Spleen (tissue), 11 donors: ENCODE measurements around the gene KCNS1. TPM values are rescaled to one million over a fixed set of nuclear protein-coding genes. Genes with fewer than 3 reads are reported as not detected.

Source experiments
- DNase-seq: peaks from one replicate; pipeline ENCODE4 v3.0.0-alpha.2; 2020
- H3K27ac ChIP-seq, 8 donors: fragments of 200-600 bp; sonication (generic) in 7 of 8; 1 replicate in 4 of 8; 2 replicates in 4 of 8; pipeline versions ENCODE4 v1.5.0 to v1.8.0; 2016 to 2021; ENCODE audit warnings: inconsistent platforms in 4 of 8, mild to moderate bottlenecking in 4 of 8, moderate library complexity in 1 of 8
- H3K27me3 ChIP-seq, 7 donors: fragments of 200-600 bp; sonication (generic) in 6 of 7; replicated peaks in 1 of 7; 1 replicate in 4 of 7; 2 replicates in 3 of 7; pipeline versions ENCODE4 v1.5.0 to v1.8.0; 2016 to 2021; ENCODE audit warnings: inconsistent platforms in 3 of 7, mild to moderate bottlenecking in 1 of 7
- H3K36me3 ChIP-seq, 6 donors: fragments of 200-600 bp; sonication (generic) in 5 of 6; 1 replicate in 4 of 6; 2 replicates in 2 of 6; pipeline versions ENCODE4 v1.5.0 to v1.8.0; 2016 to 2021; ENCODE audit warnings: inconsistent platforms in 2 of 6
- H3K4me1 ChIP-seq, 6 donors: fragments of 200-600 bp; sonication (generic) in 5 of 6; 1 replicate in 3 of 6; 2 replicates in 3 of 6; pipeline versions ENCODE4 v1.5.0 to v1.8.0; 2016 to 2021; ENCODE audit warnings: inconsistent platforms in 3 of 6
- H3K4me3 ChIP-seq, 8 donors: fragments of 200-600 bp; sonication (generic) in 7 of 8; 1 replicate in 4 of 8; 2 replicates in 4 of 8; pipeline versions ENCODE4 v1.5.0 to v1.8.0; 2016 to 2021; ENCODE audit warnings: inconsistent platforms in 4 of 8, mild to moderate bottlenecking in 4 of 8, moderate library complexity in 2 of 8
- H3K9me3 ChIP-seq, 8 donors: fragments of 200-600 bp; sonication (generic) in 7 of 8; 1 replicate in 4 of 8; 2 replicates in 4 of 8; pipeline versions ENCODE4 v1.5.0 to v1.8.0; 2016 to 2021; ENCODE audit warnings: inconsistent platforms in 4 of 8
- CTCF ChIP-seq, 11 experiments: fragments of 200-600 bp in 7 of 11; fragments of 450-650 bp in 4 of 11; sonication (generic) in 4 of 11; IDR thresholded peaks in 8 of 11; conservative IDR thresholded peaks in 3 of 11; 1 replicate in 7 of 11; 2 replicates in 4 of 11; pipeline versions ENCODE4 v1.4.0 to v1.8.0; 2016 to 2021; ENCODE audit warnings: antibody characterized with exemption in 11 of 11, inconsistent platforms in 4 of 11, mild to moderate bottlenecking in 1 of 11
- POLR2A ChIP-seq, 3 donors: fragments of 450-650 bp; IDR thresholded peaks; one replicate each; pipeline ENCODE4 v1.5.1; 2017; ENCODE audit warnings: antibody characterized with exemption in 3 of 3, mild to moderate bottlenecking in 1 of 3
- POLR2AphosphoS5 ChIP-seq, 3 donors: sonication (generic); formaldehyde crosslinking; IDR thresholded peaks; one replicate each; pipeline ENCODE4 v1.5.1; 2017; ENCODE audit warnings: antibody characterized with exemption in 3 of 3
- WGBS, 5 donors: extraction: QIAGEN DNeasy Blood & Tissue Kit in 3 of 5; methylation state at CpG; one replicate each; pipeline versions ENCODE4 v1.1.5 to v1.1.7; 2013 to 2018; 5-methylcytosine and 5-hydroxymethylcytosine counted together
- intact Hi-C: fragments of 100-400 bp; cut with DNase I; formaldehyde crosslinking; loops from one replicate; pipeline ENCODE4 v1.15.0; 2023; ENCODE audit warnings: low total_unique reads
- polyA plus RNA-seq, 3 donors: library from polyadenylated mRNA; stranded (reverse); fragments of 200-250 nt; gene quantifications; one replicate each; pipeline ENCODE4 v1.2.1, GENCODE V29; 2013
- total RNA-seq, 7 donors: library from RNA; depleted of rRNA in 3 of 7; stranded (reverse); fragments of >200 nt in 3 of 7; fragmentation: NEBNext Ultra II Directional in 4 of 7; extraction: Animal tissue kit (Norgen Biotek cat#: 25700) in 4 of 7; gene quantifications; one replicate each; pipeline versions ENCODE4 v1.1.0 to v1.2.1, GENCODE V29; 2016 to 2021
- donor health status: healthy with polysubstance abuse.
- donor health status: DM: no; HTN: no; CAD: no; lungs with moderate emphysema.
- donor health status: DM: no; HTN: no; CAD: no.
- donor health status: Bipolar disorder and iron deficiency.
- donor health status: healthy.
- donor health status: DM: no; HTN: no; CAD: no.
- donor health status: DM: yes; HTN: yes; CAD: no.

KCNS1 gene
- total and polyA plus RNA-seq, 10 donors = 0.05 to 0.06 TPM; not detected in 8

- H3K27ac ChIP-seq = no peak overlapping the region
- 6 to 12% (median 10%) methylated on average over 7 of the region's 7 CpGs for WGBS, 5 donors
- TF ChIP-seq POLR2AphosphoS5 (IDR thresholded peaks at IDR 0.05) (no peak), POLR2A (IDR thresholded peaks at IDR 0.05) (no peak), CTCF (IDR thresholded peaks at IDR 0.05 in 8 of 11, conservative IDR thresholded peaks at IDR 0.05 in 3 of 11) (peak; percentile 28 to 83 (median 69))
- no peak overlapping the region for H3K4me3 ChIP-seq
- no peaks in the 10 kb centered on the region for H3K9me3 ChIP-seq
- no peak for DNase-seq
- intact Hi-C loops = no loop called here
- peaks cover 10 to 36% (median 20%) of the 10 kb centered on the region in 6 donors for H3K4me1 ChIP-seq
- H3K36me3 ChIP-seq = peaks cover 0 to 18% (median 0%) of the 10 kb centered on the region in 6 donors
- H3K27me3 ChIP-seq = peaks cover 4 to 50% (median 39%) of the 10 kb centered on the region in 7 donors
These were observed 5.1 kb downstream of the KCNS1 start for GRCh38 chr20:45095805-45096238.

GRCh38 chr20:45094864-45095574 is 5.9 kb downstream of the KCNS1 start:
- DNase-seq = no peak
- Histone ChIP-seq H3K27ac (no peak overlapping the region), H3K9me3 (no peaks in the 10 kb centered on the region), H3K27me3 (peaks cover 4 to 42% (median 31%) of the 10 kb centered on the region in 7 donors), H3K4me3 (no peak overlapping the region), H3K36me3 (peaks cover 0 to 26% (median 0%) of the 10 kb centered on the region in 6 donors), H3K4me1 (peaks cover 10 to 30% (median 15%) of the 10 kb centered on the region in 6 donors)
- WGBS, 5 donors = 88 to 94% (median 89%) methylated on average over 7 to 11 of the region's 11 CpGs
- intact Hi-C loops = no loop called here
- TF ChIP-seq POLR2AphosphoS5 (IDR thresholded peaks at IDR 0.05) = peak in 2 of 3 donors; percentile 28 to 57
- no peak for TF ChIP-seq POLR2A (IDR thresholded peaks at IDR 0.05)

- Histone ChIP-seq H3K9me3 (no peaks in the 10 kb centered on the region), H3K4me3 (no peak overlapping the region), H3K36me3 (peaks cover 0 to 34% (median 0%) of the 10 kb centered on the region in 6 donors), H3K27ac (no peak overlapping the region), H3K27me3 (peaks cover 4 to 33% (median 23%) of the 10 kb centered on the region in 7 donors), H3K4me1 (peaks cover 10 to 30% (median 15%) of the 10 kb centered on the region in 6 donors)
- DNase-seq = no peak
- intact Hi-C loops = no loop called here
- no peak for TF ChIP-seq POLR2A (IDR thresholded peaks at IDR 0.05)
- no peak for TF ChIP-seq POLR2AphosphoS5 (IDR thresholded peaks at IDR 0.05)
- no peak for TF ChIP-seq CTCF (IDR thresholded peaks at IDR 0.05 in 8 of 11, conservative IDR thresholded peaks at IDR 0.05 in 3 of 11)
- 94 to 96% (median 95%) methylated on average over 2 of the region's 2 CpGs for WGBS, 5 donors
These were observed 6.7 kb downstream of the KCNS1 start for GRCh38 chr20:45094201-45094600.

GRCh38 chr20:45092898-45093297 is 8.0 kb downstream of the KCNS1 start:
- H3K9me3 ChIP-seq = no peaks in the 10 kb centered on the region
- peaks cover 0 to 44% (median 0%) of the 10 kb centered on the region in 6 donors for H3K36me3 ChIP-seq
- no peak overlapping the region for H3K4me3 ChIP-seq
- peaks cover 4 to 19% (median 7%) of the 10 kb centered on the region in 6 donors for H3K4me1 ChIP-seq
- no peak for DNase-seq
- H3K27me3 ChIP-seq = peaks cover 1 to 20% (median 15%) of the 10 kb centered on the region in 7 donors
- intact Hi-C loops = no loop called here
- whole genome bisulfite sequencing, 5 donors = 90 to 96% (median 91%) methylated on average over 7 of the region's 7 CpGs
- TF ChIP-seq CTCF (IDR thresholded peaks at IDR 0.05 in 8 of 11, conservative IDR thresholded peaks at IDR 0.05 in 3 of 11) (no peak), POLR2AphosphoS5 (IDR thresholded peaks at IDR 0.05) (no peak), POLR2A (IDR thresholded peaks at IDR 0.05) (no peak)
- no peak overlapping the region for H3K27ac ChIP-seq
